H1 (cell line): ENCODE data around the gene STAU1. TPM values are rescaled to one million over a fixed set of nuclear protein-coding genes. Genes with fewer than 3 reads are reported as not detected.

Experiments used
- CTCF ChIA-PET: fragments of 300-600 bp; sonication (Branson Sonifier 250); formaldehyde crosslinking; loops from one replicate; lab custom pipeline; 2021; ENCODE audit not compliant: partially characterized antibody; lab: Charles Lee
- POLR2A ChIA-PET: fragments of 300-600 bp; sonication (Branson Sonifier 250); formaldehyde crosslinking; loops from one replicate; lab custom pipeline; 2021; ENCODE audit warnings: inconsistent platforms; ENCODE audit not compliant: partially characterized antibody; lab: Charles Lee
- DNase-seq, 2 experiments: peaks; one replicate each; pipeline versions ENCODE4 v3.0.0 to v3.0.0-alpha.2; 2010 to 2022; ENCODE audit warnings: low spot score in 2 of 2, low read depth in 1 of 2, mixed read lengths in 1 of 2
- FAIRE-seq: peaks from 2 replicates; lab custom pipeline; 2011; peaks lifted over from hg19 to GRCh38; lab: Jason Lieb, UNC
- H2AFZ ChIP-seq: 2 replicates; pipeline ENCODE4 v1.8.1; 2012; ENCODE audit warnings: low read length, inconsistent platforms
- H2AK5ac ChIP-seq: 2 replicates; pipeline ENCODE4 v1.6.1; 2013; ENCODE audit warnings: low read depth, low read length
- H2BK120ac ChIP-seq: replicated peaks from 2 replicates; pipeline ENCODE3; 2013; ENCODE audit warnings: low read depth, low read length, inconsistent platforms
- H2BK12ac ChIP-seq: 2 replicates; pipeline ENCODE4 v1.6.1; 2013; ENCODE audit warnings: low read depth, low read length
- H2BK15ac ChIP-seq: 2 replicates; pipeline ENCODE4 v1.6.1; 2013; ENCODE audit warnings: low read length
- H2BK20ac ChIP-seq: 2 replicates; pipeline ENCODE4 v1.6.1; 2013; ENCODE audit warnings: low read length
- H2BK5ac ChIP-seq: 2 replicates; pipeline ENCODE4 v1.6.1; 2013; ENCODE audit warnings: low read depth, low read length
- H3K14ac ChIP-seq: 2 replicates; pipeline ENCODE4 v1.6.1; 2013; ENCODE audit warnings: inconsistent platforms; ENCODE audit not compliant: insufficient read length
- H3K18ac ChIP-seq: 2 replicates; pipeline ENCODE4 v1.6.1; 2013; ENCODE audit warnings: low read length; ENCODE audit errors: extremely low read depth
- H3K23ac ChIP-seq: 2 replicates; pipeline ENCODE4 v1.6.1; 2013; ENCODE audit warnings: inconsistent platforms; ENCODE audit not compliant: insufficient read length
- H3K23me2 ChIP-seq: 2 replicates; pipeline ENCODE4 v1.6.1; 2013; ENCODE audit warnings: low read depth, low read length
- H3K27ac ChIP-seq: 2 replicates; pipeline ENCODE4 v1.6.1; 2011; ENCODE audit warnings: low read depth, low read length, inconsistent platforms
- H3K27me3 ChIP-seq, 4 experiments: replicated peaks in 1 of 4; 1 replicate in 1 of 4; 2 replicates in 3 of 4; pipeline versions ENCODE4 v1.6.1 to v1.8.1; 2011 to 2013; ENCODE audit warnings: low read length in 3 of 4, mild to moderate bottlenecking in 3 of 4, inconsistent platforms in 2 of 4, mixed read lengths in 2 of 4, moderate library complexity in 1 of 4; ENCODE audit not compliant: control insufficient read depth in 3 of 4, insufficient read depth in 3 of 4; ENCODE audit errors: extremely low read depth in 1 of 4
- H3K36me3 ChIP-seq, 4 experiments: 2 replicates each; pipeline versions ENCODE4 v1.6.1 to v1.8.1; 2011 to 2013; ENCODE audit warnings: mild to moderate bottlenecking in 4 of 4, low read length in 3 of 4, moderate library complexity in 2 of 4, control low read depth in 1 of 4, inconsistent platforms in 1 of 4; ENCODE audit not compliant: insufficient read depth in 4 of 4, control insufficient read depth in 2 of 4
- H3K4ac ChIP-seq: replicated peaks from 2 replicates; pipeline ENCODE3; 2013; ENCODE audit warnings: low read length, low read depth, mixed read lengths, inconsistent platforms; ENCODE audit not compliant: insufficient read length
- H3K4me1 ChIP-seq, 4 experiments: replicated peaks in 1 of 4; 1 replicate in 1 of 4; 2 replicates in 3 of 4; pipeline versions ENCODE4 v1.6.1 to v1.8.1; 2011 to 2013; ENCODE audit warnings: low read length in 3 of 4, inconsistent platforms in 2 of 4, mixed read lengths in 1 of 4; ENCODE audit not compliant: insufficient read depth in 4 of 4, control insufficient read depth in 3 of 4
- H3K4me2 ChIP-seq, 2 experiments: 2 replicates each; pipeline versions ENCODE4 v1.6.1 to v1.8.1; 2011 to 2013; ENCODE audit warnings: low read depth in 2 of 2, low read length in 2 of 2, control low read depth in 1 of 2, inconsistent platforms in 1 of 2, mild to moderate bottlenecking in 1 of 2; ENCODE audit not compliant: insufficient read depth in 1 of 2
- H3K4me3 ChIP-seq, 4 experiments: fragments of 200-600, 300-600 bp in 1 of 4; sonication (generic), shearing (Covaris generic), sonication (Bioruptor Twin) in 1 of 4; 2 replicates each; pipeline versions ENCODE4 v1.5.1 to v1.8.1; 2011 to 2016; ENCODE audit warnings: low read length in 4 of 4, low read depth in 3 of 4, control low read depth in 2 of 4, inconsistent platforms in 2 of 4, mild to moderate bottlenecking in 2 of 4, mixed read lengths in 1 of 4, moderate library complexity in 1 of 4; ENCODE audit not compliant: insufficient read depth in 2 of 4; ENCODE audit errors: extremely low read depth in 1 of 4
- H3K56ac ChIP-seq: replicated peaks from 2 replicates; pipeline ENCODE3; 2013; ENCODE audit warnings: low read depth, mild to moderate bottlenecking, mixed read lengths, low read length, inconsistent platforms; ENCODE audit not compliant: insufficient read length
- H3K79me1 ChIP-seq: 2 replicates; pipeline ENCODE4 v1.6.1; 2013; ENCODE audit warnings: low read depth, low read length, control low read depth
- H3K79me2 ChIP-seq, 2 experiments: 2 replicates each; pipeline versions ENCODE4 v1.6.1 to v1.8.1; 2012 to 2013; ENCODE audit warnings: low read length in 2 of 2, mild to moderate bottlenecking in 2 of 2, inconsistent platforms in 1 of 2; ENCODE audit not compliant: insufficient read depth in 2 of 2, control insufficient read depth in 1 of 2
- H3K9ac ChIP-seq, 4 experiments: replicated peaks in 1 of 4; 1 replicate in 1 of 4; 2 replicates in 3 of 4; pipeline versions ENCODE4 v1.6.1 to v1.8.1; 2011 to 2013; ENCODE audit warnings: low read depth in 3 of 4, low read length in 3 of 4, control low read depth in 2 of 4, mild to moderate bottlenecking in 2 of 4, moderate library complexity in 2 of 4, inconsistent platforms in 1 of 4; ENCODE audit errors: extremely low read depth in 1 of 4
- H3K9me3 ChIP-seq, 2 experiments: 2 replicates each; pipeline versions ENCODE4 v1.6.1 to v1.8.1; 2012 to 2013; ENCODE audit warnings: mild to moderate bottlenecking in 2 of 2, moderate library complexity in 2 of 2, control low read depth in 1 of 2, inconsistent platforms in 1 of 2, low read depth in 1 of 2, low read length in 1 of 2, mixed read lengths in 1 of 2; ENCODE audit not compliant: insufficient read depth in 2 of 2
- H4K20me1 ChIP-seq, 2 experiments: replicated peaks in 1 of 2; 2 replicates each; pipeline versions ENCODE3 to v1.8.1; 2011 to 2013; ENCODE audit warnings: inconsistent platforms in 2 of 2, low read length in 2 of 2, mild to moderate bottlenecking in 1 of 2; ENCODE audit not compliant: insufficient read depth in 2 of 2, control insufficient read depth in 1 of 2
- H4K5ac ChIP-seq: 2 replicates; pipeline ENCODE4 v1.6.1; 2013; ENCODE audit warnings: low read length, low read depth, mixed read lengths, inconsistent platforms; ENCODE audit not compliant: insufficient read length
- H4K8ac ChIP-seq: 2 replicates; pipeline ENCODE4 v1.8.0; 2013; ENCODE audit warnings: mild to moderate bottlenecking, moderate library complexity, low read length, inconsistent platforms; ENCODE audit not compliant: insufficient read depth; ENCODE audit errors: extremely low read depth
- H4K91ac ChIP-seq: replicated peaks from 2 replicates; pipeline ENCODE3; 2013; ENCODE audit warnings: low read length, mixed read lengths, inconsistent platforms; ENCODE audit not compliant: insufficient read length
- CBX5 ChIP-seq: fragments of 300-800, 300-1000 bp; sonication (generic); IDR thresholded peaks from 2 replicates; pipeline ENCODE4 v1.7.1; 2016; ENCODE audit warnings: antibody characterized with exemption, low read length, low read depth
- CHD2 ChIP-seq: IDR thresholded peaks from 2 replicates; pipeline ENCODE4 v1.6.1; 2012; ENCODE audit warnings: low read length, improper control_type of control experiment
- CTBP2 ChIP-seq: IDR thresholded peaks from 2 replicates; pipeline ENCODE4 v1.7.0; 2011; ENCODE audit warnings: borderline replicate concordance, mild to moderate bottlenecking, moderate library complexity, mixed read lengths, low read length; ENCODE audit not compliant: insufficient read depth, insufficient read length
- HDAC6 ChIP-seq: IDR thresholded peaks from one replicate; pipeline ENCODE4 v1.7.1; 2012; ENCODE audit warnings: low read depth, mild to moderate bottlenecking, inconsistent platforms, low read length, moderate library complexity
- JUN ChIP-seq: IDR thresholded peaks from 2 replicates; pipeline ENCODE4 v1.6.1; 2011; ENCODE audit warnings: low read depth, mild to moderate bottlenecking, improper control_type of control experiment, low read length
- NANOG ChIP-seq: IDR thresholded peaks from 2 replicates; pipeline ENCODE4 v1.6.1; 2011; ENCODE audit warnings: low read length, low read depth, mild to moderate bottlenecking, inconsistent platforms; ENCODE audit not compliant: insufficient read depth, poor library complexity, severe bottlenecking
- TEAD4 ChIP-seq: IDR thresholded peaks from 2 replicates; pipeline ENCODE4 v1.6.1; 2012; ENCODE audit warnings: low read depth, low read length, inconsistent platforms, mixed read lengths
- WGBS, 2 experiments: shearing (Covaris generic) in 1 of 2; methylation state at CpG; one replicate each; pipeline versions ENCODE4 v1.1.6 to v1.1.7; 2013 to 2015; ENCODE audit warnings: low lambda C conversion rate in 2 of 2, mixed read lengths in 2 of 2, inconsistent platforms in 1 of 2, low coverage in 1 of 2, missing lambda C conversion rate in 1 of 2; ENCODE audit not compliant: insufficient replicate concordance in 2 of 2, insufficient coverage in 1 of 2, insufficient read length in 1 of 2; ENCODE audit errors: extremely low coverage in 1 of 2, missing lambda C conversion rate in 1 of 2; 5-methylcytosine and 5-hydroxymethylcytosine counted together
- polyA plus RNA-seq, 7 experiments: library from polyadenylated mRNA; depleted of rRNA in 3 of 7; stranded (reverse) in 5 of 7; unstranded in 2 of 7; fragments of >200 nt in 5 of 7; fragments of 200-250 nt in 2 of 7; gene quantifications; 1 replicate in 5 of 7; 2 replicates in 1 of 7; 4 replicates in 1 of 7; pipeline versions ENCODE4 v1.2.1 to v1.2.3, GENCODE V29; 2011 to 2013; ENCODE audit warnings: missing spikeins in 2 of 7, mixed read lengths in 2 of 7
- total RNA-seq: library from RNA; stranded (reverse); fragmentation: NEBNext Ultra II Directional; extraction: Animal tissue kit (Norgen Biotek cat#: 25700); gene quantifications from 2 replicates; pipeline ENCODE4 v1.2.1, GENCODE V29; 2021
- TF ChIP-seq, protein P1 (sequence below): IDR thresholded peaks from 2 replicates; pipeline ENCODE4 v1.6.1; 2012; ENCODE audit warnings: inconsistent platforms

Gene STAU1
- total and polyA plus RNA-seq, 2 of the 8 experiments (the other 6 are each of a cell fraction or from before 2014, with no cell fraction given): 41.4 to 107 TPM

DNA sequence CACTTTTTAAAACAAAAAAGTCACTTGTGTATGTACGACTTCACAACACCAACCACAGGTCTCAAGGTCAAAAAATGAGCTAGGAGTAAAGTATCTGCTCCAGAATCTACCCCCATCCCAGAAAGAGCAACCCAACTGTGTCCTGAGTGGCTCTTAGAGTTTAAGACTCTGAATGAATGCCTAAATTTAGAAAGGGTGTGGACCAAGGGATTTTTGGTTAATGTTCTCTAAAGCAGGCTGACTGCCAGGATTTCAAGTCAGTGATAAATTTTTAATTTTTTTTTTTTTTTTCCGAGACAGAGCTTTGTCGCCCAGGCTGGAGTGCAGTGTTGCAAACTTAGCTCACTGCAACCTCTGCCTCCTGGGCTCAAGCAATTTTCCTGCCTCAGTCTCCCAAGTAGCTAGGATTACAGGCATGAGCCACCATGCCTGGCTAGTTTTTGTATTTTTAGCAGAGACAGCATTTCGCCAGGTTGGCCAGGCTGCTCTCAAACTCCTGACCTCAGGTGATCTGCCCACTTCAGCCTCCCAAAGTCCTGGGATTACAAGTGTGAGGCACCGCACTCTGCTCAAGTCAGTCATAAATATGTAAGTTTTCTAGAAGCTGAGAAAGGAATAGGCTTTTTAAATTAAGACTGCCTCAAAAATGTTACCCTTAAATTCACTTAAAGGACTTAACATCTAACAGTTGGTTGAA, 20.2 kb downstream of the STAU1 start:
- DNase-seq: no peak
- H3K4me2 ChIP-seq: no peak overlapping the region
- H2BK15ac ChIP-seq: no peak overlapping the region
- no peak overlapping the region for H4K8ac ChIP-seq
- 90% methylated on average over 5 of the region's 5 CpGs; no CpG with 5 or more reads in 1 of the 2 experiments for WGBS, 2 experiments
- H2BK12ac ChIP-seq: no peak overlapping the region
- no peak for TF ChIP-seq CHD2
- no peak for TF ChIP-seq CBX5
- no peak for TF ChIP-seq TEAD4
- TF ChIP-seq NANOG: no peak
- TF ChIP-seq, protein P1, sequence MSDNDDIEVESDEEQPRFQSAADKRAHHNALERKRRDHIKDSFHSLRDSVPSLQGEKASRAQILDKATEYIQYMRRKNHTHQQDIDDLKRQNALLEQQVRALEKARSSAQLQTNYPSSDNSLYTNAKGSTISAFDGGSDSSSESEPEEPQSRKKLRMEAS: no peak
- TF ChIP-seq CTBP2: no peak
- TF ChIP-seq HDAC6: no peak
- TF ChIP-seq JUN: no peak
- TF ChIP-seq, all 59 proteins: peak for 0
- Histone ChIP-seq H2BK5ac (no peak overlapping the region), H3K23me2 (no peaks in the 10 kb centered on the region), H4K91ac (no peak overlapping the region), H3K14ac (no peak overlapping the region), H3K18ac (no peak overlapping the region), H3K4me3 (no peak overlapping the region), H4K20me1 (peaks cover 6 to 8% of the 10 kb centered on the region in 2 experiments), H4K5ac (no peak overlapping the region), H2BK120ac (no peak overlapping the region), H3K4ac (no peak overlapping the region), H3K9ac (no peak overlapping the region), H3K36me3 (peaks cover 0 to 16% (median 7%) of the 10 kb centered on the region in 4 experiments; a peak in 5 of 8 replicates), H3K9me3 (no peaks in the 10 kb centered on the region), H3K27me3 (no peaks in the 10 kb centered on the region), H2AFZ (no peak overlapping the region), H3K4me1 (no peaks in the 10 kb centered on the region), H3K79me2 (peaks cover 0 to 86% of the 10 kb centered on the region in 2 experiments; a peak in 2 of 4 replicates), H3K79me1 (peaks cover 6% of the 10 kb centered on the region), H3K23ac (no peak overlapping the region), H3K27ac (no peak overlapping the region), H2BK20ac (no peak overlapping the region), H3K56ac (no peak overlapping the region), H2AK5ac (no peak overlapping the region)
- no peak for FAIRE-seq
- POLR2A ChIA-PET: interaction anchor here (0.9 to 2.6 kb wide), 3 partner anchors 19 to 115 kb away, joined by 3 to 8 read pairs (median 3); partner anchors contain the start of genes DDX27 and STAU1
- CTCF ChIA-PET: interaction anchor here (0.5 to 2.1 kb wide), 5 partner anchors 30 to 730 kb away, joined by 3 to 8 read pairs (median 4); no protein-coding TSS in a partner anchor
